Dendritic cell treated with granulocyte-macrophage colony-stimulating factor and Interleukin-4, amounts not matched to agents 40 ng/mL and 50 ng/mL, for 4 days (primary cell): Measurements from ENCODE around the gene SUCLG1.
A peak's percentile ranks its signal among the peaks of the same experiment; 100 is the strongest.

ENCODE experiments used
- H3K27ac Mint-ChIP-seq: one replicate; pipeline ENCODE4 v1.8.0; 2022; ENCODE audit warnings: mild to moderate bottlenecking, mixed read lengths
- H3K27me3 Mint-ChIP-seq: one replicate; pipeline ENCODE4 v1.8.0; 2022; ENCODE audit warnings: mild to moderate bottlenecking, mixed read lengths
- H3K36me3 Mint-ChIP-seq: one replicate; pipeline ENCODE4 v1.8.0; 2022; ENCODE audit warnings: low read depth, mixed read lengths
- H3K4me1 Mint-ChIP-seq: one replicate; pipeline ENCODE4 v1.8.0; 2022; ENCODE audit warnings: low read depth, mixed read lengths
- H3K4me3 Mint-ChIP-seq: one replicate; pipeline ENCODE4 v1.8.0; 2022; ENCODE audit warnings: mild to moderate bottlenecking, moderate library complexity, mixed read lengths
- H3K9me3 Mint-ChIP-seq: one replicate; pipeline ENCODE4 v1.8.0; 2022; ENCODE audit warnings: mixed read lengths
- intact Hi-C: fragments of 100-400 bp; cut with micrococcal nuclease; formaldehyde crosslinking; loops from one replicate; pipeline ENCODE4 v1.15.0; 2022

SUCLG1 gene

GRCh38 chr2:84459018-84459943 is at the start of gene SUCLG1:
Gene SUCLG1, minus strand, starts transcription at chr2:84459280. Its CDS starts 11 bp downstream, at chr2:84459269.
- intact Hi-C loops: no loop called here
- Mint-ChIP-seq H3K4me3 (peak within 1 kb of the TSS; percentile 93), H3K27ac (peak within 1 kb of the TSS; percentile 98), H3K4me1 (peaks cover 28% of the 10 kb centered on the region), H3K27me3 (no peaks in the 10 kb centered on the region), H3K9me3 (no peaks in the 10 kb centered on the region), H3K36me3 (peaks cover 19% of the 10 kb centered on the region)

DNA sequence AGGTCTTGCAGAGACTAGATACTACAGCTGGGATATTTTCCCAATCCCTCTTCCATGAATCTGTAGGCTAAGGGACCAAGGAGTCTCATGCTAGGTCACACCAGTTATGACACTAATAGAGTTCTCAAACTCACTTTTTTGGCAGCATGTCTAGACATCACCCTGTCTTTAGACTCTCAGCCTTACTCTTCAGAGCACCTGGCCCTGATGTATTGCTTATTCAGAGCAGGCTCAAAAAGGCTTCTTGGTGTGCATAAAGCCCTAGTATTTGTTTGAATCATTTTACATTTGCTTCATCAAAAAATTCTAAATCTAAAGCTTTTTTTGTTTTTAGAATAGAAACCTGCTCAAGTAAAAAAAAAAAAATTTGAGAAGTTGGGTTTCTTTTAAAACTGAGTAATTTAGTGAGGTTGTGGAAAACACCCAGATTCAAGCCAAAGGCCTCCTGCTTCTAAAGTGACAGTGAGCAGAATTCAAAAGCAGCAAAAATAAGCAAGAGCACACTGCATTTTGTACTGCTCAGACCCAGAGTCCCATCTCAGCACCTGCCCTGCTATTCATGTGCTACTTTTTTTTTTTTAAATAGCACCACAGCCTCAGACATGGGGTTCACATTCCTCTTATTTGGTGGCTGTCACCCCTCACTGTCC is 39.2 kb upstream of the SUCLG1 start:
- Mint-ChIP-seq H3K9me3 (no peaks in the 10 kb centered on the region), H3K4me1 (no peaks in the 10 kb centered on the region), H3K4me3 (no peak overlapping the region), H3K36me3 (no peaks in the 10 kb centered on the region), H3K27me3 (peaks cover 6% of the 10 kb centered on the region), H3K27ac (no peak overlapping the region)
- intact Hi-C loops: loop anchor here (10.0 kb wide), 1 partner anchor 127 kb away; no protein-coding TSS in a partner anchor

DNA sequence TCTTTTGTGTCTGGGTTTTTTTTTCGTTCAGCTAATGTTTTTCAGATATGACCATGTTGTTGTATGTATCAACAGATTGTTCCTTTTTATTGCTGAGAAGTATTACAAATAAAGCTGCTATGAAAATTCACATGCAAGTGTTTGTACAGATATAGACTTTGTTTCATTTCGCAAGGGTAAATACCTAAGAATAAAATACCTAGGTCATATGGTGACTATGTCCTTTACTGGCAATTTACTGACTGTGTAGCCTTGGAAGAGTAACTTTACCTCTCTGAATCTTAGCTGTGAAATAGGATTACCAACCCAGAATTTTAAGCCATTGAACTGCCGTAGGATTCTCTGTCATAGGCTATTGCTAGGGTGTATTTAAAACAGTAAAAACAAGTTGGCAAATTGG is 38.2 kb upstream of the SUCLG1 start:
- Mint-ChIP-seq H3K27ac (no peak overlapping the region), H3K9me3 (no peaks in the 10 kb centered on the region)

DNA sequence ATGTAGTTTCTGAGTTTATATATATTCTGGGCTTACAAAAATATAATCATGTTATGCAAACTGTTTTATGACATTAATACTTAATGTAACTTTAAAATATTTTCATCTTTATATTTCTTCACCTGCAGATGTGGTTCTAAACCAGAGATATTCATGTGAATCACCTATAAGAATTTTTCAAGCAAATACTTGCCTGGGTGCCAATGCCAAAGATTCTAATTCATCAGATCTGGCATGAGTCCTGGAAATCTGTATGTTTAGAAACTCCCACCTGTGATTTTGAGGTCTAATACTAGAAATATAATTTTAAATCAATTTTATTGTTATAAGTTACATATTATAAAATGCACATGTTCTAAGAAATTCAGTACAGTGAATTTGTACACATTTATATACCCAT is 37.3 kb upstream of the SUCLG1 start:
- Mint-ChIP-seq H3K4me3 (no peak overlapping the region), H3K27ac (no peak overlapping the region), H3K9me3 (no peaks in the 10 kb centered on the region), H3K27me3 (peaks cover 3% of the 10 kb centered on the region), H3K36me3 (no peaks in the 10 kb centered on the region), H3K4me1 (no peaks in the 10 kb centered on the region)
- intact Hi-C loops: loop anchor here (10.0 kb wide), 1 partner anchor 128 kb away; no protein-coding TSS in a partner anchor

More for the DNA sequence above, 38.2 kb upstream of the SUCLG1 start:
- Mint-ChIP-seq H3K4me3 (no peak overlapping the region), H3K27me3 (peaks cover 4% of the 10 kb centered on the region), H3K36me3 (no peaks in the 10 kb centered on the region), H3K4me1 (no peaks in the 10 kb centered on the region)
- intact Hi-C loops: loop anchor here (10.0 kb wide), 1 partner anchor 128 kb away; no protein-coding TSS in a partner anchor

DNA sequence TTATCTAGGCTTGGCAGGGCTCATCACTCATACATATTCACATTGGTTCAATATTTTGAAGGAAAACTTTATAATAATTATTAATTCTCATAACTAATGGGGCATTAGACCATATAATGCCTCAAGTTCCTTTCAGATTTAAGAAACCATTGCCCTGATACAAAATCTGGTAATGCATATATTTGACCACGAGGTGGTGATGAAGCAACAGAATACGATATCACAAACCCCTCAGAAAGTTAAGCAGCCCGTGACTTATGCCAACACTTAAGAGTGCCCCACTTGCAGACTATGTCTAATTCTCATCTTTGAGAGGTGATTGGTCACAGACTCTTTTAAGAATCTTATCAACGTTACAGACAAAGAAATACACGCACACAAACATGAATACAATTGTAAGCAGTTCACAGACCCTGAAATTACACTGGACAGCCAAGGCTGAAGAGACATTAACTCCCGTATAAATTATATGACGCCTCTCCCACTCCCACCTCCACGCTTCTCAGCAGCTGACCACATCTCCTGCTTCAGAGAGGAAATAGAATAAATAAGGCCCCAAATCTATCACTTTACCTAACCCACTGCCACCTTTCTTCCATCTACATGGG is 36.6 kb upstream of the SUCLG1 start:
- H3K9me3 Mint-ChIP-seq: no peaks in the 10 kb centered on the region
- peaks cover 3% of the 10 kb centered on the region for H3K27me3 Mint-ChIP-seq
- H3K4me1 Mint-ChIP-seq: no peaks in the 10 kb centered on the region
- intact Hi-C loops: loop anchor here (1.0 to 10.0 kb wide), 3 partner anchors 129 to 430 kb away; no protein-coding TSS in a partner anchor
- no peaks in the 10 kb centered on the region for H3K36me3 Mint-ChIP-seq
- no peak overlapping the region for H3K27ac Mint-ChIP-seq
- no peak overlapping the region for H3K4me3 Mint-ChIP-seq

- Mint-ChIP-seq H3K4me1 (no peaks in the 10 kb centered on the region), H3K27ac (no peak overlapping the region), H3K27me3 (peaks cover 3% of the 10 kb centered on the region), H3K4me3 (no peak overlapping the region), H3K36me3 (no peaks in the 10 kb centered on the region), H3K9me3 (no peaks in the 10 kb centered on the region)
- intact Hi-C loops: loop anchor here (10.0 kb wide), 1 partner anchor 131 kb away; no protein-coding TSS in a partner anchor
These were observed 35.0 kb upstream of the SUCLG1 start for GRCh38 chr2:84494070-84494469.

- H3K36me3 Mint-ChIP-seq: no peaks in the 10 kb centered on the region
- H3K9me3 Mint-ChIP-seq: no peaks in the 10 kb centered on the region
- H3K27me3 Mint-ChIP-seq: peaks cover 3% of the 10 kb centered on the region
- intact Hi-C loops: loop anchor here (10.0 kb wide), 1 partner anchor 131 kb away; no protein-coding TSS in a partner anchor
- no peak overlapping the region for H3K27ac Mint-ChIP-seq
- no peaks in the 10 kb centered on the region for H3K4me1 Mint-ChIP-seq
- no peak overlapping the region for H3K4me3 Mint-ChIP-seq
These were observed 34.4 kb upstream of the SUCLG1 start for GRCh38 chr2:84493514-84493913.

- Mint-ChIP-seq H3K4me3 (no peak overlapping the region), H3K4me1 (no peaks in the 10 kb centered on the region), H3K9me3 (no peaks in the 10 kb centered on the region), H3K27ac (no peak overlapping the region), H3K36me3 (no peaks in the 10 kb centered on the region), H3K27me3 (peaks cover 3% of the 10 kb centered on the region)
- intact Hi-C loops: loop anchor here (10.0 kb wide), 1 partner anchor 132 kb away; no protein-coding TSS in a partner anchor
These were observed 33.5 kb upstream of the SUCLG1 start for GRCh38 chr2:84492571-84492970.

DNA sequence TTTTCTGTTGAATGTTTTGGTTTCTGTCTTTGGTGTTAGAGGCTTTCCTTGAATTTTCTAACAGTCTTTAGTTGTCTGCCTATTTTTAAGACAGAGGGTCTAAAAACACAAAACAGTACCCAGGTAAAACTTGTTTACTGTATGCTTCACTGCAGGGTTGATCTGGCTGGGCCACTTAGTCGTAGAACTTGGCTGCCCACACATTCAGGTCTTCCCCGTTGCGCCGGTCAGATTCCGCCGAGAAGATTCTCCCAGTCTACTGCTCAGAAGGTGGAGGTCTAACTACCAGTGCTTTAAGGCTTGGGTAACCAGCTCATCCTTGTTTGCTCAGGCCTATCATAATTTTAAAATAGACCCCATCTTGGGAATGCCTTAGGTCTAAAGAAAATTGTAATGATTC is 32.7 kb upstream of the SUCLG1 start:
- no peaks in the 10 kb centered on the region for H3K27me3 Mint-ChIP-seq
- no peak overlapping the region for H3K4me3 Mint-ChIP-seq
- intact Hi-C loops: loop anchor here (10.0 kb wide), 1 partner anchor 133 kb away; no protein-coding TSS in a partner anchor
- no peaks in the 10 kb centered on the region for H3K36me3 Mint-ChIP-seq
- H3K4me1 Mint-ChIP-seq: no peaks in the 10 kb centered on the region
- no peak overlapping the region for H3K27ac Mint-ChIP-seq
- H3K9me3 Mint-ChIP-seq: no peaks in the 10 kb centered on the region

- intact Hi-C loops: loop anchor here (10.0 kb wide), 1 partner anchor 134 kb away; no protein-coding TSS in a partner anchor
- H3K9me3 Mint-ChIP-seq: no peaks in the 10 kb centered on the region
- H3K36me3 Mint-ChIP-seq: no peaks in the 10 kb centered on the region
- no peaks in the 10 kb centered on the region for H3K27me3 Mint-ChIP-seq
- no peak overlapping the region for H3K27ac Mint-ChIP-seq
- no peak overlapping the region for H3K4me3 Mint-ChIP-seq
- H3K4me1 Mint-ChIP-seq: no peaks in the 10 kb centered on the region
These were observed 32.2 kb upstream of the SUCLG1 start for GRCh38 chr2:84491256-84491655.

DNA sequence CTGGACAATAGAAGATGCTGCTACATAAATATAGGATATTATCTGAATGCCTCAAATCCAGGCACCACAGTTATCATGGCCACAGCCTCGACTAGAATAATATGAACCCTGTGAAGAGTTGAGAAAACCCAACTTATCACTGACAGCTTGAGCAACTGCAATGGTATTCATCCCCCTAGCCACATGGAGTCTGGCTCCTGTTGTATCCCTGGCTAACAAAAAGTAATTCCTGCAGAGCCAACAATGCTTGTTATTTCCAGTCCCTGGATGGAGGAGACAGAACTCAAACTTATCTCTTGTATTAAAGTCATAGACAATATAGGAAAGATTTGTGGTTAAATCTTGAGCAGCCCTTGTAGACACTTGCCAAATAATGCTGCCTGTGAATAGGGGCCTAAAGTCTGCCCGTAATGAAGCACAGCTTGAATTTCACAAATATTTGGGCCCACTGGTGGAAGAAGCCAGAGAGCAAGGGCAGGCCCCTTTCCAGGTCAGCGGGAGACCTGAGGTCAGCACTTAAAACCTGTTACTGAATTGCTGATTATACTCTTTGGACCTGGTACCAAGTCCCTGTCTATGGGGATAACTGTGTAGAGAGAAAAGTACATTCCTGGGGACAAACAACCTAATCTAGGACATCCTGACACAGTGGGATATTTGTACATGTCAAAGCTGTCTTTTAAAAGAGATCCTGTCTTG is 28.4 kb upstream of the SUCLG1 start:
- no peak overlapping the region for H3K27ac Mint-ChIP-seq
- intact Hi-C loops: no loop called here
- H3K36me3 Mint-ChIP-seq: no peaks in the 10 kb centered on the region

GRCh38 chr2:84486441-84487115 is 27.5 kb upstream of the SUCLG1 start:
- peaks cover 3% of the 10 kb centered on the region for H3K27me3 Mint-ChIP-seq
- H3K9me3 Mint-ChIP-seq: no peaks in the 10 kb centered on the region
- no peaks in the 10 kb centered on the region for H3K4me1 Mint-ChIP-seq
- no peak overlapping the region for H3K4me3 Mint-ChIP-seq
- no peaks in the 10 kb centered on the region for H3K36me3 Mint-ChIP-seq
- no peak overlapping the region for H3K27ac Mint-ChIP-seq
- intact Hi-C loops: no loop called here

More for the DNA sequence above, 28.4 kb upstream of the SUCLG1 start:
- Mint-ChIP-seq H3K4me1 (no peaks in the 10 kb centered on the region), H3K4me3 (no peak overlapping the region), H3K9me3 (no peaks in the 10 kb centered on the region), H3K27me3 (peaks cover 3% of the 10 kb centered on the region)

DNA sequence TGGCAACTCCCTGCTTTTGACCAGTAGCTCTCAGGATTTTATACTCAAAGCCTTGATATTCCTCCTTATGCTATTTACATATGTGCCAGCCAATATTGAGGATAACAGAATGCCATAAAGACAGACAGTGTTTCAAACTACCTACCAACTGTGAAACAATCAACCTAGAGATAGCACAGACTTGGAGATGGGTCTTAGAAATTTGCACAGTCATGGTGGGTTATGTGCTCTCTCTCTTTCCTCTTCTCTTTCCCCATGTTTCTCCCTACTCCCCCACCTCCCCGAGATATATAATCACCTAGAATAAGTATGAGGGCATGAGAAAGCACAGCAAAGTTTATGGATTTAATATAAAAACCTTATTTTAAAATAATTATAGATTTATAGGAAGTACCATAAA is 24.2 kb upstream of the SUCLG1 start:
- Mint-ChIP-seq H3K27me3 (peaks cover 3% of the 10 kb centered on the region), H3K9me3 (no peaks in the 10 kb centered on the region), H3K4me3 (no peak overlapping the region), H3K36me3 (no peaks in the 10 kb centered on the region), H3K4me1 (no peaks in the 10 kb centered on the region), H3K27ac (no peak overlapping the region)
- intact Hi-C loops: no loop called here
